Mesodermal cell (in vitro differentiated cells): ENCODE results near the gene RNF145.
"Not testable (repeated sequence)": the region's sequence is repeated elsewhere in the genome, so short reads cannot be mapped to it uniquely, and the experiment has no call there.

Source experiments
- H3K27ac ChIP-seq: 2 replicates; pipeline ENCODE4 v1.7.0; 2013; ENCODE audit warnings: mild to moderate bottlenecking, low read depth, low read length, moderate library complexity; ENCODE audit not compliant: severe bottlenecking
- H3K36me3 ChIP-seq: 2 replicates; pipeline ENCODE4 v1.7.1; 2013; ENCODE audit warnings: mild to moderate bottlenecking, low read length, moderate library complexity; ENCODE audit not compliant: control insufficient read depth, insufficient read depth
- H3K4me1 ChIP-seq: one replicate; pipeline ENCODE4 v1.7.1; 2013; ENCODE audit warnings: mild to moderate bottlenecking, low read length; ENCODE audit not compliant: insufficient read depth, control insufficient read depth, poor library complexity, severe bottlenecking
- H3K4me3 ChIP-seq: 2 replicates; pipeline ENCODE4 v1.7.0; 2013; ENCODE audit warnings: low read length, control low read depth, mild to moderate bottlenecking; ENCODE audit not compliant: insufficient read depth, poor library complexity, severe bottlenecking; ENCODE audit errors: extremely low read depth
- H3K9me3 ChIP-seq: 2 replicates; pipeline ENCODE4 v1.7.1; 2013; ENCODE audit warnings: mild to moderate bottlenecking, low read length, moderate library complexity; ENCODE audit not compliant: control insufficient read depth
- WGBS, 2 experiments: methylation state at CpG; one replicate each; pipeline ENCODE4 v1.1.5; 2013; ENCODE audit warnings: missing lambda C conversion rate in 2 of 2; ENCODE audit not compliant: insufficient coverage in 2 of 2; 5-methylcytosine and 5-hydroxymethylcytosine counted together

Gene RNF145

GRCh38 chr5:159240301-159240870 is 31.0 kb upstream of the RNF145 start:
- Histone ChIP-seq H3K4me1 (no peaks in the 10 kb centered on the region), H3K36me3 (no peaks in the 10 kb centered on the region), H3K27ac (peak overlapping the region; percentile 50), H3K4me3 (no peak overlapping the region), H3K9me3 (no peaks in the 10 kb centered on the region)
- 89 to 100% methylated on average over 2 to 3 of the region's 4 CpGs for WGBS, 2 experiments

GRCh38 chr5:159235871-159236520 is 26.6 kb upstream of the RNF145 start:
- H3K4me3 ChIP-seq, H3K4me1 ChIP-seq, H3K27ac ChIP-seq, H3K9me3 ChIP-seq, H3K36me3 ChIP-seq: not testable (repeated sequence)
- WGBS, 2 experiments, result no CpG with 5 or more reads among the region's 2 CpGs

- WGBS, 2 experiments, result 67 to 89% methylated on average over 1 of the region's 2 CpGs
- Histone ChIP-seq H3K36me3 (no peaks in the 10 kb centered on the region), H3K27ac (no peak overlapping the region), H3K4me1 (no peaks in the 10 kb centered on the region), H3K4me3 (no peak overlapping the region), H3K9me3 (no peaks in the 10 kb centered on the region)
Measured at GRCh38 chr5:159231167-159231566, 21.8 kb upstream of the RNF145 start.

GRCh38 chr5:159230657-159231056 is 21.3 kb upstream of the RNF145 start:
- Histone ChIP-seq H3K4me1 (no peaks in the 10 kb centered on the region), H3K9me3 (no peaks in the 10 kb centered on the region), H3K36me3 (no peaks in the 10 kb centered on the region), H3K27ac (no peak overlapping the region), H3K4me3 (no peak overlapping the region)
- WGBS, 2 experiments, result 80 to 100% methylated on average over 2 of the region's 3 CpGs

GRCh38 chr5:159228097-159228496 is 18.7 kb upstream of the RNF145 start:
- not testable (repeated sequence) for H3K27ac ChIP-seq, H3K9me3 ChIP-seq, H3K36me3 ChIP-seq, H3K4me3 ChIP-seq, H3K4me1 ChIP-seq
- 87 to 100% methylated on average over 1 to 3 of the region's 5 CpGs for WGBS, 2 experiments

GRCh38 chr5:159227452-159227851 is 18.1 kb upstream of the RNF145 start:
- 100% methylated on average over 2 of the region's 3 CpGs; no CpG with 5 or more reads in 1 of the 2 experiments for WGBS, 2 experiments

GRCh38 chr5:159226451-159226850 is 17.1 kb upstream of the RNF145 start:
- H3K36me3 ChIP-seq, result no peaks in the 10 kb centered on the region
- H3K4me1 ChIP-seq, result no peaks in the 10 kb centered on the region
- no peak overlapping the region for H3K27ac ChIP-seq
- H3K4me3 ChIP-seq, result no peak overlapping the region
- H3K9me3 ChIP-seq, result no peaks in the 10 kb centered on the region

More at GRCh38 chr5:159227452-159227851, 18.1 kb upstream of the RNF145 start:
- no peak overlapping the region for H3K4me3 ChIP-seq
- H3K4me1 ChIP-seq, result no peaks in the 10 kb centered on the region
- H3K9me3 ChIP-seq, result no peaks in the 10 kb centered on the region
- no peaks in the 10 kb centered on the region for H3K36me3 ChIP-seq
- H3K27ac ChIP-seq, result no peak overlapping the region

GRCh38 chr5:159224471-159224870 is 15.1 kb upstream of the RNF145 start:
- Histone ChIP-seq H3K36me3 (no peaks in the 10 kb centered on the region), H3K4me1 (no peaks in the 10 kb centered on the region), H3K27ac (no peak overlapping the region), H3K9me3 (no peaks in the 10 kb centered on the region), H3K4me3 (no peak overlapping the region)
- WGBS, 2 experiments, result 75% methylated on average over 1 of the region's 2 CpGs; no CpG with 5 or more reads in 1 of the 2 experiments

- no peaks in the 10 kb centered on the region for H3K4me1 ChIP-seq
- 90% methylated on average over 2 of the region's 3 CpGs; no CpG with 5 or more reads in 1 of the 2 experiments for WGBS, 2 experiments
Measured at GRCh38 chr5:159223469-159223868, 14.1 kb upstream of the RNF145 start.

GRCh38 chr5:159220206-159220605 is 10.9 kb upstream of the RNF145 start:
- H3K4me1 ChIP-seq, result no peaks in the 10 kb centered on the region
- WGBS, 2 experiments, result 100% methylated on average over 1 of the region's 5 CpGs; no CpG with 5 or more reads in 1 of the 2 experiments
- H3K9me3 ChIP-seq, result no peaks in the 10 kb centered on the region
- no peak overlapping the region for H3K4me3 ChIP-seq
- no peaks in the 10 kb centered on the region for H3K36me3 ChIP-seq
- H3K27ac ChIP-seq, result no peak overlapping the region

More at GRCh38 chr5:159223469-159223868, 14.1 kb upstream of the RNF145 start:
- Histone ChIP-seq H3K9me3 (no peaks in the 10 kb centered on the region), H3K27ac (no peak overlapping the region), H3K4me3 (no peak overlapping the region), H3K36me3 (no peaks in the 10 kb centered on the region)

GRCh38 chr5:159218595-159219023 is 9.3 kb upstream of the RNF145 start:
- H3K9me3 ChIP-seq, result no peaks in the 10 kb centered on the region
- H3K4me1 ChIP-seq, result no peaks in the 10 kb centered on the region
- 100% methylated on average over 1 to 2 of the region's 2 CpGs for WGBS, 2 experiments
- H3K27ac ChIP-seq, result no peak overlapping the region
- no peak overlapping the region for H3K4me3 ChIP-seq
- no peaks in the 10 kb centered on the region for H3K36me3 ChIP-seq
